Fibroblast of peridontal ligament (primary cell): ENCODE measurements around the gene CCND2.
A peak's percentile ranks its signal among the peaks of the same experiment; 100 is the strongest.

Experiments used
- DNase-seq: peaks from one replicate; pipeline ENCODE4 v3.0.0-alpha.2; 2010; ENCODE audit errors: extremely low read depth

CCND2 gene

GRCh38 chr12:4289998-4290790, 16.6 kb downstream of the CCND2 start:
- DNase-seq, result no peak

GRCh38 chr12:4292341-4293073, 18.9 kb downstream of the CCND2 start:
- no peak for DNase-seq

GRCh38 chr12:4293299-4293965, 19.9 kb downstream of the CCND2 start:
- no peak for DNase-seq

- no peak for DNase-seq
Observed at GRCh38 chr12:4293966-4294505, 20.5 kb downstream of the CCND2 start.

GRCh38 chr12:4296751-4297150, 23.2 kb downstream of the CCND2 start:
- no peak for DNase-seq

GRCh38 chr12:4297617-4298016, 24.1 kb downstream of the CCND2 start:
- no peak for DNase-seq

GRCh38 chr12:4300883-4301282, 27.3 kb downstream of the CCND2 start:
- no peak for DNase-seq

GRCh38 chr12:4301932-4302501, 28.5 kb downstream of the CCND2 start:
- DNase-seq, result no peak

GRCh38 chr12:4302881-4303280, 29.3 kb downstream of the CCND2 start:
- DNase-seq, result no peak

- no peak for DNase-seq
Observed at GRCh38 chr12:4303750-4304149, 30.2 kb downstream of the CCND2 start.

- DNase-seq, result peak; percentile 68
Observed at GRCh38 chr12:4307593-4308333, 34.2 kb downstream of the CCND2 start.

GRCh38 chr12:4308334-4308950, 34.9 kb downstream of the CCND2 start:
- DNase-seq, result no peak

- DNase-seq, result no peak
Observed at GRCh38 chr12:4311776-4312175, 38.2 kb downstream of the CCND2 start.

GRCh38 chr12:4312251-4312650, 38.7 kb downstream of the CCND2 start:
- DNase-seq, result no peak

- DNase-seq, result no peak
Observed at GRCh38 chr12:4320497-4320852, 46.9 kb downstream of the CCND2 start.

- DNase-seq, result peak; percentile 81
Observed at GRCh38 chr12:4320853-4321701, 47.5 kb downstream of the CCND2 start, which contains the start of gene TIGAR. Gene TIGAR, plus strand, starts transcription at chr12:4321213. Its CDS starts 59 bp downstream, at chr12:4321272.

GRCh38 chr12:4322726-4323125, 49.2 kb downstream of the CCND2 start:
- no peak for DNase-seq
